HFFc6 (cell line): ENCODE measurements around the gene ASB3. TPM values are rescaled to one million over a fixed set of nuclear protein-coding genes. Genes with fewer than 3 reads are reported as not detected.
A peak's percentile ranks its signal among the peaks of the same experiment; 100 is the strongest.

Experiments
- DNase-seq: peaks from one replicate; pipeline ENCODE4 v3.0.0-alpha.2; 2018
- H3K27ac Mint-ChIP-seq: 2 replicates; pipeline ENCODE4 v1.8.0; 2020; ENCODE audit warnings: mild to moderate bottlenecking, mixed read lengths
- H3K27me3 Mint-ChIP-seq: 2 replicates; pipeline ENCODE4 v1.8.0; 2021; ENCODE audit warnings: mild to moderate bottlenecking, moderate library complexity, mixed read lengths; ENCODE audit not compliant: insufficient read depth
- H3K36me3 Mint-ChIP-seq: 2 replicates; pipeline ENCODE4 v1.8.0; 2021; ENCODE audit warnings: low read depth, mixed read lengths
- H3K4me1 Mint-ChIP-seq: 2 replicates; pipeline ENCODE4 v1.8.0; 2020; ENCODE audit warnings: low read depth, mixed read lengths
- H3K4me3 Mint-ChIP-seq: 2 replicates; pipeline ENCODE4 v1.8.0; 2020; ENCODE audit warnings: mild to moderate bottlenecking, moderate library complexity, mixed read lengths
- H3K9me3 Mint-ChIP-seq: 2 replicates; pipeline ENCODE4 v1.8.0; 2020; ENCODE audit warnings: mild to moderate bottlenecking, mixed read lengths
- total RNA-seq, 6 experiments: library from RNA; stranded (reverse); fragmentation: NEBNext Ultra II Directional; extraction: Animal tissue kit (Norgen Biotek cat#: 25700); gene quantifications; 2 replicates in 1 of 6; 3 replicates in 5 of 6; pipeline ENCODE4 v1.2.3, GENCODE V29; 2021
- TF ChIP-seq, protein P1 (sequence below): fragments of 200-600 bp; sonication (generic); IDR thresholded peaks from 2 replicates; pipeline ENCODE4 v1.5.0; 2021; ENCODE audit warnings: antibody characterized with exemption, mild to moderate bottlenecking

The ASB3 gene
- total RNA-seq, 6 experiments from 2014 or later = 15.7 to 22.0 (median 17.3) TPM

DNA sequence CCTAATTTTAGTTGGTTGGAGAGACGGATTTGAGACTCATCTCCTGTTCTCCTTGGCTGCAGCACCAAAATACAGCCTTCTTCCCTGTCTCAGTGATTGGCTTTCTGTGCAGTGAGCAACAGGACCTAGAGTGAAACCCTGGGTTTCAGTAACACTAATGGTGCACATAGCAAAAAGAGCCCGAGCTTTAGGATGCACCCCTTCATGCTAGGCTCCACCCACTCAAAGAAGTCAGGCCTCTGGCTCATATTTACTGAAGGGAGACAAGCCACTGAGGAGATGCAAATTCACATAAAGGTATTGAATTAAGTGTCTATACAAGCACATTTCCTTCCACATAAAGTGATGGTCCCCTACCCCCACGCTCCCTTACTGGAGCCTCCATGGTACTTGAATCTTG lies 151.1 kb downstream of the ASB3 start:
- Mint-ChIP-seq H3K4me3 (no peak overlapping the region), H3K36me3 (no peaks in the 10 kb centered on the region; the same call in 1 of the 2 replicates), H3K27me3 (peaks cover 5% of the 10 kb centered on the region), H3K27ac (no peak overlapping the region), H3K4me1 (peaks cover 60% of the 10 kb centered on the region), H3K9me3 (peaks cover 4% of the 10 kb centered on the region; the same call in 1 of the 2 replicates)
- no peak for DNase-seq
- TF ChIP-seq, protein P1, sequence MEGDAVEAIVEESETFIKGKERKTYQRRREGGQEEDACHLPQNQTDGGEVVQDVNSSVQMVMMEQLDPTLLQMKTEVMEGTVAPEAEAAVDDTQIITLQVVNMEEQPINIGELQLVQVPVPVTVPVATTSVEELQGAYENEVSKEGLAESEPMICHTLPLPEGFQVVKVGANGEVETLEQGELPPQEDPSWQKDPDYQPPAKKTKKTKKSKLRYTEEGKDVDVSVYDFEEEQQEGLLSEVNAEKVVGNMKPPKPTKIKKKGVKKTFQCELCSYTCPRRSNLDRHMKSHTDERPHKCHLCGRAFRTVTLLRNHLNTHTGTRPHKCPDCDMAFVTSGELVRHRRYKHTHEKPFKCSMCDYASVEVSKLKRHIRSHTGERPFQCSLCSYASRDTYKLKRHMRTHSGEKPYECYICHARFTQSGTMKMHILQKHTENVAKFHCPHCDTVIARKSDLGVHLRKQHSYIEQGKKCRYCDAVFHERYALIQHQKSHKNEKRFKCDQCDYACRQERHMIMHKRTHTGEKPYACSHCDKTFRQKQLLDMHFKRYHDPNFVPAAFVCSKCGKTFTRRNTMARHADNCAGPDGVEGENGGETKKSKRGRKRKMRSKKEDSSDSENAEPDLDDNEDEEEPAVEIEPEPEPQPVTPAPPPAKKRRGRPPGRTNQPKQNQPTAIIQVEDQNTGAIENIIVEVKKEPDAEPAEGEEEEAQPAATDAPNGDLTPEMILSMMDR = no peak

DNA sequence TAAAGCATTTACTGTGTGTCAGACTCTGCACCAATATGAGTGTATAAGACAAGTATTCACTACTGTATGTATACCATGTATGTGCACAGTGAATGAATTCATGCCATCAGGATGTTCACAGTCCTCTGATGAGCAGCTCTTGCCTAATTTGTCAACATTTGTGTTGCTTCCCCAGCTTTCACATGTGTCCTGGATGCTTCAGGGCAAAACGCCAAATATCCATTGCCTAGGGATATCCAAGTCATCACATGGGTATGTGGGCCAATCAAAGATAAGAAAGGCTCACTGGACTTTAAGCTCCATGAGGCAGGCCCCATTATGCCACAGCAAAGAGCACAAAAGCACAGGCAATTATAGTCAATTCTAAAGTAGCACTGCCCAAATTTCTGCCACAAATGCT lies 153.3 kb downstream of the ASB3 start:
- Mint-ChIP-seq H3K4me1 (peaks cover 74% of the 10 kb centered on the region), H3K9me3 (no peaks in the 10 kb centered on the region), H3K4me3 (peak overlapping the region; percentile 70), H3K27me3 (peaks cover 2% of the 10 kb centered on the region), H3K36me3 (no peaks in the 10 kb centered on the region; the same call in 1 of the 2 replicates), H3K27ac (peak overlapping the region; percentile 10; the same call in 1 of the 2 replicates)
- TF ChIP-seq, protein P1 = no peak
- DNase-seq = peak; percentile 71

DNA sequence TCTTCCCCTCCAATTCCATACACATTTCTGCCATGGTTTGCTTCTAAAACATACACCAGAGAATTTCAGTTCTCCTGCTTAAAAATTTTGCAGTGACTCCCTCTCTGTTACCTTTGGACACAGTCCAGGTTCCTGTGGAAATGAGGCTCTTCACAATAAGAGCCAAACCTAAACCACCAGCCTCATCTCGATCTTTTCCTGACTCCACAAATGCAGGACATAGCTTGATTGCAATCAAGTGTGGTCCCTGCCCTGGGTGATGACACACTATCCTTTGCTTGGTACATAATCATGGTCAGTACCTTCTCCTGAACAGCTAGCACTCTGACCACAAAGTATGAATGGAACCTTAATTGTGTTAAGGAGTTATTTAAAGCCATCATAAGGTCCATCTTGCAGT lies 154.0 kb downstream of the ASB3 start:
- H3K36me3 Mint-ChIP-seq = no peaks in the 10 kb centered on the region; the same call in 1 of the 2 replicates
- peak overlapping the region; percentile 53; the same call in 1 of the 2 replicates for H3K27ac Mint-ChIP-seq
- peaks cover 74% of the 10 kb centered on the region for H3K4me1 Mint-ChIP-seq
- TF ChIP-seq, protein P1 = no peak
- peaks cover 2% of the 10 kb centered on the region for H3K27me3 Mint-ChIP-seq
- H3K4me3 Mint-ChIP-seq = peak overlapping the region; percentile 70
- DNase-seq = peak; percentile 87
- no peaks in the 10 kb centered on the region for H3K9me3 Mint-ChIP-seq

DNA sequence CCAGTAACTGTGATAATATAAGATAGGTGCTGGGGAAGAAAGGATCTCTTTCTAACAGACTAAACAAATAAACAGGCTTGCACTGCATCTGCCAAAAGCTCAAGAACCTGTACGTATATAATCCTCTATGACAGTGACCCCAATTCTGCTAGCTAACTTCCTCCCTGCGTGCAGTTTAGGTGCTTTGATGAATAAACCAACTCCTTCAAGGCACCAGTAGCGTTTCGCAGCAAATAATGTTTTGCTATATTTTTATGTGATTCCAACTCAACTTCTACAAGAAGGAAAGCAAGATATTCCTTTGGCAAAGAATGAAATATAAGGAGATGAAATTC lies 154.7 kb downstream of the ASB3 start:
- H3K36me3 Mint-ChIP-seq = no peaks in the 10 kb centered on the region; the same call in 1 of the 2 replicates
- no peak overlapping the region for H3K27ac Mint-ChIP-seq
- DNase-seq = no peak
- TF ChIP-seq, protein P1 = no peak
- H3K4me3 Mint-ChIP-seq = peak overlapping the region; percentile 70; the same call in 1 of the 2 replicates
- H3K4me1 Mint-ChIP-seq = peaks cover 68% of the 10 kb centered on the region
- no peaks in the 10 kb centered on the region for H3K9me3 Mint-ChIP-seq
- peaks cover 2% of the 10 kb centered on the region for H3K27me3 Mint-ChIP-seq

DNA sequence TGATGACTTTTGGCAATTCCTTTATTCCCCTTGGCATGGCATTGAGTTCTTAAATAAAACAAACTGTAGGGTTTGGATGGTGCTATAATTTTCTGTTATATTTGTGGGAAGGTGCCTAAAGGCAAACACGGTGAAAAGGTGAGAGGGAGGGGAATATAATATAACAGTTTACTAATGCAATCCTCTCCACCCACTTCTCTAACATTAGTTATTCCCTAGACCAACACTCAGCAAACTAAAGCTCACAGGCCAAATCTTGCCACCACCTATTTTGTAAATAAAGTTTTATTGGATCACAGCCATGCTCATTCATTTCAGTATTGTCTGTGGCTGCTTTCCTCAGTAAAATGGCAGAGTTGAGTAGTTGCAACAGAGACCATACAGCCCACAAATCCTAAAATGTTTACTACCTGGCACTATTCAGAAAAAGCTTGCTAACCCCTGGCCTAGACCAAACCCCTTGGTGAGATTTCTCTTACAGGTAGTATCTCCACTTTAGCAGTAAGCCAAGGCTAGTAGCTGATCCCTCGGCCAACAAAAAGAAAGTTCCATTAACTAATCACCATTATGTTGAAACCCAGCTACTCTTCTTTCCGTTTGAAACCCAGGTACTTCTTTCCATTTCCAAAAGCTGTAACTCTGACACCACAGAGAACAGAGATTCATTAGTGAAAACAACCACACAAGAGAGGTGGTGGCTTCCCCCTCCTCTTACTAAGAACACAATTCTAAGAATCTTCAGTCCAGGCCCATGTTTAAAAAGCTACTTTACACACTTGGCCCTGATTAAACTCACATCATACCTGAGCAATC lies 155.2 kb downstream of the ASB3 start:
- Mint-ChIP-seq H3K27ac (no peak overlapping the region), H3K9me3 (no peaks in the 10 kb centered on the region), H3K27me3 (peaks cover 2% of the 10 kb centered on the region), H3K36me3 (no peaks in the 10 kb centered on the region; the same call in 1 of the 2 replicates), H3K4me3 (no peak overlapping the region), H3K4me1 (peaks cover 62% of the 10 kb centered on the region)
- DNase-seq = no peak
- TF ChIP-seq, protein P1 = no peak
